Measurements from ENCODE around the gene CTPS2.

Gene CTPS2

DNA sequence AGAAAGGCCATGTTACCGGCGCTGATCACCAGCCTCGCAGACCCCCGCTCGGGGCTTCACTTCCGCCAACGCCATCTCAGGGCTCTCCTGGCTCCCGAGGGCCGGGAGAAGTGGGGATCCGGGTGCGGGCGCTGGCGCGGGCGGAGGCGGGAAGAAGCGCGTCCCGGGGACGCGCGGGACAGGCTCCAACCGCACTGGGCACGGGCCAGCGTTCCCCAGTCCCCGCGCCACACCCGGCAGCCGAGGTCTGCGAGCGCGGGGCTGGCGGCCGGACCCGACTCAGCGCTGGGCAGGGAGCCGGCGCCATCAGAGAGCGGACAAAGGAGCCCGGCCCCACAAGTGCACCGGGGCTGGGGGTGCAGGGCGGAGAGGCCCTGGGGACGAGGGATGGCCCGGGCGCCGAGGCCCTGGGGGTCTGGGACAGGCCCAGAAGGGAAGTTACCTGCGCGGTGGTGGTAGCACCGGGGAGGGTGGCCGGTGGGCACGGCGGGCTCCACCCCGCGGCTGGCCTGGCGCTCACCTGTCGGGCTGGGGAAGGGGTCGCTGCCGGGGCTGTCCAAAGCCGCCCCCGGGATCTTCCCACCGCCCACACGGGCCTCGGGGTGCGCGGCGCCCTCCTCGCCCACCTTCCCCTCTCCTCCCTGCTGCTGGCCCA lies 449 bp downstream of the CTPS2 start:
- no peak for FAIRE-seq

DNA sequence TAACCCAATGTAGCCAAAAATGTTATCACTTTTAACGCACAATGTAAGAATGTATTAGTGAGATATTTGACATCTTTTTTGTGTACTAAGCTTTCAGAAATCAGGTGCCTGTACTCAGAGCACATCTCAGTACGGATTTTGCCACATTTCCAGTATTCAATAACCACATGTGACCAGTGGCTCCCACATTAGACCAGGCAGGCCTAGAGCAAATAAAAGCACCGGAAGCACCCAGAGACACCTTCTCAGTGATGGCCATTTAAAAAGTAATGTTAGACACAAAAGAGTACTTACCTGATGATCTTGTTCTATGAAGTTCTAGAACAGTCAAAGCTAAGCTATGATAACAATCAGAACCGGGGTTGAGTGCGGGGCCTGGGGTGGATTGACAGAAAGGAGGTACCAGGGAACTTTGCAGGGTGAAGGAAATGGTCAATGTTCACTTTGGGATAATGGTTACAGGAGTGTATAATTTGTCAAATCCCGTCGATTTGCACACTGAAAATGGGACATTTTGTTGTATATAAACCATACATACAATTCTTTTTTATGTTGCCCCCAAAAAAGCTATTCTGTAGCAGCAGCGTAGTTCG lies 1.2 kb downstream of the CTPS2 start:
- no peak for FAIRE-seq

DNA sequence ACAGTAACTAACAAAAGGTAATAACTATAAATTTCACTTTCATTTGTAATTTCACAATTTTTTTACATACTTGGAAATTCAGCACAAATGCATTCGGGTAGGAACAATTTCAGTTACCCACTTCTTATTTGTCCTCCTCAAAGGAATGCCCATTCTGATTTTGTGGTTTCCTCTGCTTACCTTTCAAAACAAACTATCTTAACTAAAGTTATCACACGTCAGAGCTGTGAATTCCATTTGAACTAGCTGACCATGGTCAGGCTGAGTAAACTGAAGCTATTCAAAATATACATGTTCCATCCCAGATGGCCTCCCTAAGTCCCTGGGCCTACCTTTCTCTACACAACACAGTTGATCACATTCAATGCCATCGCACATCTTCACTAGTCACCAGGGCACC lies 4.5 kb downstream of the CTPS2 start:
- no peak for FAIRE-seq

DNA sequence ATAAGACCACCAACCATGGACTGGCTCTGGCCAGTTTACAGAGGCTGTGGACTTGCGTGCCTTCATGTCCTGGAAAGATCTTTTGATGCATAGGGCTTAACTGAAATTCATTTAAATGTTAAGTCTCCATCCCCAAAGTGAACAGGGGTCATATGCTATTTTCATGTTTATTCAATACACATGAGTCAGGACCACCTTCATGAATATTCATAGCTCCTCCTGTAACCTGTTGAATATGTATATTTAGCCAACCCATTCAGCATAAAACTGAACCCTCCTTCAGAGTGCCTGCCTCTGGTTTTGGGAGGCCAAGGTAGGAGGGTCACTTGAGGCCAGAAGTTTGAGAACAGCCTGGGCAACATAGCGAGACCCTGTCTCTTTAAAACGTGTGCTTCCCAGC lies 7.1 kb downstream of the CTPS2 start:
- no peak for FAIRE-seq

DNA sequence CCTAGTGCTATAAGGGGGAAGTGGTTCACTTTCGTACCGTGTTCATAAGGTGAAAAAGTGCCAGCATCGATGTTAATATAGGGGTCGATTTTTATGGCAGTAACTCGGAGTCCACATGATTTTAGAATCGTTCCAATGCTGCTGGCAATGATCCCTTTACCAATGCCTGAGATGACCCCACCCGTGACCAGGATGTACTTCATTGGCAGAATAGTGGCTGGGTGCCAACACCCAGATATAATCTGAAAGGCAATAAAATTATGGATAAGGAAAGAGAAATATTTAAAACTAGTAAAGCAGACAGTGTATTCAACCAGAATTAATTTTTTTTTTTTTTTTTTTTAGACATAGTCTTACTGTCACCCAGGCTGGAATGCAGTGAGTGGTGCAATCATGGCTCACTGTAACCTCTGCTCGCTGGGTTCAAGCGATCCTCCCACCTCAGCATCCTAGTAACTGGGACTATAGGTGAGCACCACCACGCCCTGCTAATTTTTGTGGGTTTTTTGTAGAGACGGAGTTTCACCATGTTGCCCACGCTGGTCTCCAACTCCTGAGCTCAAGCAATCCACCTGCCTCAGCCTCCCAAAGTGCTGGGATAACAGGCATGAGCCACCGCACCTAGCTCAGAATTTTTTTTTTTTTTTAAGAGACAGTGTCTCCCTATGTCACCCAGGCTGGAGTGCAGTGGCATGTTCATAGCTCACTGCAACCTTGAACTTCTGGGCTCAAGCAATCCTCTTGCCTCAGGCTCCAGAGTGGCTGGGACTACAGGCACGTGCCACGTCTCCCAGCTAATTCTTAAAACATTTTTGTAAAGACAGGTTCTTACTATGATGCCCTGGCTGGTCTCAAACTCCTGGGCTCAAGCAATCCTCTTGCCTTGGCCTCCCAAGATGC lies 9.5 kb downstream of the CTPS2 start:
- no peak for FAIRE-seq

DNA sequence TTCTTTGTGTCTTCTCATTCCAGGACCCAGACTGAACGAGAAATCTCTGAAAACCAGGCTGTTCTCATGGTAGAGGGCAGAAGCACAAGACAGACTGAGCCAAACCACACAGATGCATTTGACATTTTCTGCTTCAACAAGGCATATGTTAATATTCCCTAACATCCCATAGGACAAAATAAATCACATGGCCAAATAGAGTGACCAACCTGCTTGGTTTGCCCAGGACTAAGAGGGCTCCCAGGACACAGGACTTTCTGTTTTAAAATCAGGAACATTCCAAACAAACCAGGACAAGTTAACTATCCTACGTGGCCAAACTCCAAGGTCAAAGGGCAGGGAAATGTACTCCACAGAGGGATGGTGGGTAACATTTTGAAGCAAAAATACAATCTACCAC lies 11.7 kb downstream of the CTPS2 start:
- FAIRE-seq, result no peak

DNA sequence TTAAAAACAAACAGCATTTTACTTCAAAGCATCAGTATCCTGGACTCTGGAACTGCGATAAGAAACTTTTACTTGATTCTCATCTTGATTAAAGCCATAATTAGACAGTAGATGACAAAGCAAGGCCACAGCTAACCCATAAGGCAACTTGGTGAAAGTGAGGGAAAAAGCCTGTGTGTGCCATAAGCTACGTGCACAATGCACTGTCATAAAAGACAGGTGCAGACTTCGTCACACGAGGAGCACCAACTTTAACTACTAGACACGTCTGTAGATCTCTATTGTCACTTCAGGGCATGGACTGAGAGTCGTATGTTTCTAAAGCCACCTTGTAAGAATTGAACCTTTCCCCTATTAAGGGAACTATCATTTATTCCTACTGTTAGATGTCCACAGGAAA lies 13.1 kb downstream of the CTPS2 start:
- no peak for FAIRE-seq

DNA sequence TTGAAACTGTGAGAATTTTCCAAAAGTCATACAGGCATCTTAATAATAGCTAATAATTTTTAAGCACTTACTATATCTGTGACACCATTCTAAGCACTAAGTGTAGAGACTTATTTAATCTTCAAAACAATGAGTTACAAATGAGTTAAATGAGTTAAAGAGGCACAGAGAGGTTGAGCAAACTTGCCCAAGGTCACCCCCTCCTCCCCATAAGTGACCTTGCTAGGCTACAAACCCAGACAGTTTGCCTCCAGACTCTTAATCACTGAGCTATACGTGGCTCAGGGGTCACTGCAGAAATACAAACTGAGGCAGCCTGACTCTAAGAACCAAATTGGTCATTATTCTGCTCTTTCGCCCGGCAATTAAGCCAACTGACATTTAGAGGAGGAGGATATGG lies 15.5 kb downstream of the CTPS2 start:
- FAIRE-seq, result no peak

DNA sequence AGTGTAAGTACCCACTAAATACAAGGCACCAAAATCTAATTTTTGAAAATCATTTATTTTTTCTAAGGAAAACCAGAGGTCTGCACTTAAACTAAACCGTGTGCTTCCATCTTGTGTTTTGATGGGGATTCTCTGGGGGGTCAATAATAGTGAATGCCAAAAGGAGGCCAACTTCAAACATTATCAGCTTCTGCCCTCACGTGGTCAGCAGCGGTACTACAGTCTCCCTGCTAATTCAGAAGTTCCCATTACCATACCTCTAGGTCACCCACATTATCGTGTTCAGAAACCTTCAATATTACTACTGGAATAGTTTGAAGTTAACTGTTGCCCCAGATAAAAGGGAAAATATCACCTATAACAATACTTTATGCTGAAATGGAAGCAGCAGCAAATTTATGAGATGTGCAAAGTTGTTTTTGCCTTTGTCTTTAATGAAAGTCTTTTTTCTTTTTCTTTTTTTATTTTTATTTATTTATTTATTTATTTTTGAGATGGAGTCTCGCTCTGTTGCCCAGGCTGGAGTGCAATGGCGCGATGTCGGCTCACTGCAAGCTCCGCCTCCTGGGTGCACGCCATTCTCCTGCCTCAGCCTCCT lies 17.3 kb downstream of the CTPS2 start:
- FAIRE-seq, result no peak

DNA sequence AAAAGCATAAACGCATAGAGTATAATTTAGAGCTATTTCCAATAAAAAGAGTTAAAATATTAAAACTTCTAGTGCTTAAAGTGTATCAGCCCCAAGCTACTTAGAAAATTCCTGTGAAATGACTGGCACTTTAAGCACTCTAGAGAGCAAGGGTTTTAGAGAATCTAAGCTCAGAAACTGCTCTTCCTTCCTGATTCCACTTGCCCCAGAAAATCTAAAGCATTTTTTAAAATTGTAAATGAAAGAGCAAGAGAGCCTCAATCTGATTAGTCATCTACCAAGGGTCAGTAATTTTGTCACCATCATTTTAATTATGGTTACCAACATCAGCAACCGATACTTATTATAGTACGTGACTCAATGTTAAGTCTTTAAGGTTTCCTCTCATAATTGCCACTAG lies 25.0 kb downstream of the CTPS2 start:
- FAIRE-seq, result no peak

DNA sequence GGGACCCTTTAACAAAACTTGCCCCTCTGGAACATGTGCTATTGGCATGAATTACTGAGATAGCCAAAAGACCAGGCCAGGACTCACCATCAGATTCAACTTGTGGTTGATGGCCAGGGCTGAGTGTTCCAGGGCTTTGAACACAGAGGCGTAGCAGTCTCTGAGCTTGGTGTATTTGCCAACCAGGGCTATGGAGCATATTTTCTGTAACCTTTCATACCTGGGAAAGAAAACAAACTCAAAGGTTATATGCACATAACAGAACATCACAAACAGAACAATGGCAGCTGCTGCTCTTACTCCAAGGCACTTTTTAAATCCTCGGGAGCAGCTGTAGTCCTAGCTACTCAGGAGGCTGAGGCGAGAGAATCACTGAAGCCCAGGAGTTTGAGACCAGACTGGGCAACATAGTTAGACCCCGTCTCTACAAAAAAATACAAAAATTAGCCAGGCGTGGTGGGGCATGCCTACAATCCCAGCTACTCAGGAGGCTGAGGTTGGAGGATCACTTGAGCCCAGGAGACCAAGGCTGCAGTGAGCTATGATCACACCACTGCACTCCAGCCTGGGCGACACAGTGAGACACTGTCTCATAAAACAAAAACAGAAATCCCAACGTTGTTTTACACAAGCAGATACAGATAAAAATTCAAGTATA lies 29.3 kb downstream of the CTPS2 start:
- no peak for FAIRE-seq

DNA sequence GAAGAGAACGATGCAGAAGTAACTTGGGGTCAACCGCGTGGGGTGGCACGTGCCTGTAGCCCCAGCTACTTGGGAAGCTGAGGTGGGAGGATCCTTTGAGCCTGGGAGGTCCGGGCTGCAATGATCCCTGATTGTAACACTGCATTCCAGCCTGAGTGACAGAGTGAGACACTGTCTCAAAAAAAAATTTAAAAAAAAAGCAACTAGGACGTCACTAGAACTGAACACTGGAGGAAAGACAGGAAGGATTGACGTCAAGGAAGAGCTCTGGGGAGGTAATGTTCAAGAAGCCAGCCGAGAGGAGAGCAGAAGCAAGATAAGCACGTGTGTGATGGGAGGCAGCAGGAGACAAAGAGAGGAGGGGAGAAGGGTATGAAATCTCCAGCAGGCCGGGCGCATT lies 33.8 kb downstream of the CTPS2 start:
- no peak for FAIRE-seq

DNA sequence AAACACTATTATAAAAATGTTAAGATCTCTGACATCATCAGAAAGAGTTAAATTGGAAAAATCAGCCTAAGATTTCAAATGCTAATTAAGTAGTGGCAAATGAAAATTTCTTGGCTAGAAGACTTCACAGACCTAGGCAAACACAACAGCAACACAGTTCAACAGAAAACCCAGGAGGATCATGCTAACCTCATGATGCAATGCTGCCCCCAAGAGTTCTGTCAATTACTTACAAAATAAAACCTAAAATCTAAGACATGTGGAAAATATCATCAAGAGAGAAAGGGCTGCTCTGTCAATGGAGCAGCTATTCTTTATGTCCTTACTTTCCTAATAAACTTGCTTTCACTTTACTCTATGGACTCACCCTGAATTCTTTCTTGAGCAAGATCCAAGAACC lies 41.5 kb downstream of the CTPS2 start:
- FAIRE-seq, result peak; percentile 79

DNA sequence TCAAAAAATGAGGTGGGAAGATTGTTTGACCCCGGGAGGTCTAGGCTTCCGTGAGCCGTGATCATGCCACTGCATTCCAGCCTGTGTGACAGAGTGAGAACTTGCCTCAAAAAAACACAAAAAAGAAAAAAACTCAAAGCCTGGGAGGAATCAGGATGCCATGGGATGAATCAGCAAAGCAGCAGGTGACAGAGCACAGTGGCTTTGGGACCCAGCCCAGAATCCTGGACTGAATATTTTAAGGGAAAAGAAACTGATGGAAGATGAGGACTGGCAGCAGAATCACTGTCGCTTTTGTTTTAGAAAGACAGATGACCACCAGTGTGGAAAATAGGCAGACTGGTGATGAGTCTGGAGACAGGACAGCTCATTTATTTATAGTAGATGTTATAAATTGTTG lies 45.9 kb downstream of the CTPS2 start:
- FAIRE-seq, result no peak

DNA sequence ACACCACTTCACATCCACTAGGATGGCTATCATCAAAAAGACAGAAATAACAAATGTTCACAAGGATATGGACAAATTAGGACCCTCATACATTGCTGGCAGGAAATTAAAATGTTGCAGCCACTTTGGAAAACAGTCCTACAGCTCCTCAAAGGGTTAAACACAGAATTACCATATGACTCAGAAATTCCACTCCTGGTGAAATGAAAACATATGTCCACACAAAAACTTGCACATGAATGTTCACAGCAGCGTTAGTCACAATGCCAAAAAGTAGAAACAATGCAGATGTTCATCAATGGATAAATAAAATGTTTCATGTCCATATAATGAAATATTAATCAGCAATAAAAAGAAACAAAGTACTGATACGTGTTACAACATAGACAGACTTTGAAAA lies 47.4 kb downstream of the CTPS2 start:
- FAIRE-seq, result no peak

DNA sequence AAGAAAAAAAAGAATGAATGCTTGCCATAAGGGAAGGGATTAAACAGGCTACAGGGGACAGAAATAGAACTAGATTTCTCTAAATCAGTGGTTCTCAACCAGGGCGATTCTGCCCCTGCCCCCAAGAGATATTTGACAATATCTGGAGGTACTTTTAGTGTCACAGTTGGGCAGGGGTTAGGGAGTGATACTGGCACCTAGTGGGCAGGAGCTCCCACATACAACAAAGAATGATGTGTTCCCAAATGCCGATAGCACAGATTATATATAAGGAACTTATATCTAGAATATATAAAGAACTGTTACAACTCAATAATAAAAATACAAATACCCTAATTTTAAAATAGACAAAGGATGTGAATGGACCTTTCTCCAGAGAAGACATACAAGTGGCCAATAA lies 47.8 kb downstream of the CTPS2 start:
- no peak for FAIRE-seq

DNA sequence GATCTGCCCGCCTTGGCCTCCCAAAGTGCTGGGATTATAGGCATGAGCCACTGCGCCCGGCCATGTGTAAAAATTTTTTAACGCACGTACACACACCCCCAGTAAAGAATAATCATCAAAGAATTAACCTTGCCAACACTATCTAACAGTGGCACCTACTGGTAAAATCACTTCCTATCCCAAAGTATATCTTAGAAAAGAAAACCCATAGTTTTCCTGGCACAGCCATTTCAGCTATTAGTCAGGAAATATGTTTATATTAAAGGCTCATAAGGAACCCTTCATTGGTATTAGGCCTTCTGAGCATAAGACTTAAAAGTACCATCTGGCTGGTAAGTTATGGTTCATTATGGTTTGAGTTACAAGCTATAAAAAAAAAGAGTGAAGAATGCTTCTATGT lies 48.4 kb downstream of the CTPS2 start:
- FAIRE-seq, result no peak

DNA sequence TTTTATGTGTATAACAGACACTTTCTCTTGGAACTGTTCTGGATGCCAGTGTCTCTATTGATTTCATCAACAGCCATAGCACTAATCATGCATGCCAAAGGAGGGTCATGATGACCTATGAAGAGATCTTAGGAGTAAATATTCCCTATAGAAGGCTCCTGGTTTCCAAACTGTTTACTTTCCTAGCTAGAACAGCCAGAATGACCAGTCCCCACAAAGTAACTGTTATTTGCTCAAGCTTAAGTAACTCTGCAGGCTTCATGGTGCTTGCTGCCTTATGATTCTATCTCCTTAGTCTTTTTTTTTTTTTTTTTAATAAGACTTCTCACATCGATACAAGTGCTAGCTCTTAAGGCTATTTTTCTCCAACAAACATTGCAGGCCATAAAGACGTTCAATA lies 50.1 kb downstream of the CTPS2 start:
- no peak for FAIRE-seq

DNA sequence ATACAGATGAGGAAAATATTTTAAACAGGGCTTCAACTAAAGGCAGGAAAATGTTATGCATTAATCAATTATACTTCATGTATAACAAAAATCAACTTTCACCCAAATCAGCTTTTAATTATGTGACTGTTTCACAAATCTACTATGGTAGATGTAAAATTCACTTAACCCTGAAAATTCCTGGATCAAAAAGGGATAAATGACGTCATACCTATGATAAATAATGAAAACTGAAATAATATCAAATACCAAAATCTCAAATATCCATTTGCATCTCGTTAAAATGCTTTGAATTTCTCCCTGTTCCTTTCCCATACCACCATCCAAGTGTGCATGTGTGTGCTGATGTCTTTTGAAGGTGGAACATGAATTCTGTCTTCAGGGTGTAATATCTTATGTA lies 51.0 kb downstream of the CTPS2 start:
- no peak for FAIRE-seq

DNA sequence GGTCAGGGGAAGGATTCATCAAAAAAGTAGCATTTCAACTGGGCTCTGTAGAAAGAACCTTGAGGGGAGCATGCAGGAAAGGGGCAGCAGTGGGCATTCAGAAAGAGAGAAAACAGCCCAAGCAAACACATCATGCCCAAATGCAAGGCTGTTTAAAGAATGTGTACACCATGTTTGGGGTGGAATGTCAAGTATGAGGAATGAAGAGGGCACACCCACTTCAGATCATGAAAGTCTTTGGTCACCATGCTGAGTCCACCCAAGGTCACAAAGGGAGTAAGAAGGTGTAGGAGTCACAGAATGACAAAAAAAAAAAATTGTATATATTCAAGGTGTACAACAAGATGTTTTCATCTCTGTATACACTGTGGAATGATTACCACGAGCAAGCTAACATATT lies 53.1 kb downstream of the CTPS2 start:
- no peak for FAIRE-seq

DNA sequence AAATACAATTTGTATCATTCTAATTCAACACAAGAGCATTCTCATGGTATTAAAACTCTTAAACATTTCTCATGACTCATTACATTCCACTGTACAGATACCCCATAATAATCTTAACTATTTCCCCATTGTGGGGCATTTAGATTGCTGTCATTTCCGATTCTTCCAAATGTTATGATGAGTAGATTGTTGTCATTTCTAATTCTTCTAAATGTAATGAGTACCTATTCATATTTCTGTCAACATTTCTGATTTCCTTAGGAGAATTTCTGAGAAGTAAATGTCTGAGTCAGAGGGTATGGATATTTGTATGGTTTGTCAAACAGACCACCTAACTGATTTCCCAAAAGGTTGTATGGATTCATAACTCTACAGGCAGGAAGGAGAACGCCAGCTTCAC lies 54.2 kb downstream of the CTPS2 start:
- no peak for FAIRE-seq

DNA sequence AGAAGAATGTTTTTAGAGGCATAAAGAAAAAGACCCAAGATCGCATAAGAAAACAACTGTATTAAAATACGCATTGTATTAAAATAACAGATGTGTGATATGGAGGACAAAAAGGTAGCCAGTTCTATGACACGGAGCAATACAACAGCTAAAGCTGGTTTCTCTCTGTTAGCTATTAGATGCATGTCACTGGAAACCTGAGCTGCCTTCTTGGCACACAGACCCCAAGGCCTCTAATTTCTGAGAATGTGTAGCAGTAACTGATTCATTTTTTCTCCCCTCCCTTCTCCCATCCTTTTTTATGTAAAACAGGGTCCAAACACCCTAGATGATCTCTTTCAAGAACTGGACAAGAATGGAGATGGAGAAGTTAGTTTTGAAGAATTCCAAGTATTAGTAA lies 58.4 kb downstream of the CTPS2 start:
- no peak for FAIRE-seq

DNA sequence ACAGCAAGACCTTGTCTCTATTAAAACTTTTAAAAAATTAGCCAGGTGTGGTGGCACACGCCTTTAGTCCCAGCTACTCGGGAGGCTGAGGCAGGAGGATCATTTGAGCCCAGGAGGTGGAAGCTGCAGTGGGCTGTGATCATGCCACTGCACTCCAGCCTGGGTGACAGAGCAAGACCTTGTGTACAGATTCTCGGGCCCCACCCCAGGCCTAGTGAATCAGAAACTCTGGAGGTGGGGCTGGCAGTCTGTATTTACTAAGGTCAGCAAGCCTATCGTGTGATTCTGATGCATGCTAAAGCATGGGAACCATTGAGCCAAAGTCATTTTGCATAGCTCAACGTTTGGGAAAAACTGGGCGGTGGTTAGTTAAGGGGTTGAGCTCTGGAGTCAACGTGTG lies 59.0 kb downstream of the CTPS2 start:
- no peak for FAIRE-seq
